ENCODE measurements around the gene PLA2G2A.

Gene PLA2G2A, protein sequence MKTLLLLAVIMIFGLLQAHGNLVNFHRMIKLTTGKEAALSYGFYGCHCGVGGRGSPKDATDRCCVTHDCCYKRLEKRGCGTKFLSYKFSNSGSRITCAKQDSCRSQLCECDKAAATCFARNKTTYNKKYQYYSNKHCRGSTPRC

GRCh38 chr1:19979494-19979977 is at the start of gene PLA2G2A:
Gene PLA2G2A (minus strand): TSS chr1:19979618. CDS start chr1:19978773, 845 bp downstream.
- H3K9ac ChIP-seq = no peak within 1 kb of the TSS
- no peaks in the 10 kb centered on the region for H3K36me3 ChIP-seq (ENCODE audit: insufficient read depth)
- H3K27me3 ChIP-seq (ENCODE audit: insufficient read depth, low read depth) = peaks cover 23% of the 10 kb centered on the region
- no peaks in the 10 kb centered on the region for H3K4me1 ChIP-seq (ENCODE audit: low read depth, poor library complexity, severe bottlenecking)
- TF ChIP-seq CTCF (conservative IDR thresholded peaks at IDR 0.05; ENCODE audit: low read depth, low read length) = no peak
- H3K79me2 ChIP-seq (ENCODE audit: insufficient read depth, low read depth) = no peaks in the 10 kb centered on the region
- no peak within 1 kb of the TSS for H2AFZ ChIP-seq (ENCODE audit: low read depth)
- H3K27ac ChIP-seq = no peak within 1 kb of the TSS
- no peak within 1 kb of the TSS for H3K4me3 ChIP-seq (IDR thresholded peaks at IDR 0.05; ENCODE audit: insufficient read depth, low read depth, low read length)
- no peak within 1 kb of the TSS for H3K4me2 ChIP-seq
- H4K20me1 ChIP-seq (ENCODE audit: insufficient read depth) = no peaks in the 10 kb centered on the region

DNA sequence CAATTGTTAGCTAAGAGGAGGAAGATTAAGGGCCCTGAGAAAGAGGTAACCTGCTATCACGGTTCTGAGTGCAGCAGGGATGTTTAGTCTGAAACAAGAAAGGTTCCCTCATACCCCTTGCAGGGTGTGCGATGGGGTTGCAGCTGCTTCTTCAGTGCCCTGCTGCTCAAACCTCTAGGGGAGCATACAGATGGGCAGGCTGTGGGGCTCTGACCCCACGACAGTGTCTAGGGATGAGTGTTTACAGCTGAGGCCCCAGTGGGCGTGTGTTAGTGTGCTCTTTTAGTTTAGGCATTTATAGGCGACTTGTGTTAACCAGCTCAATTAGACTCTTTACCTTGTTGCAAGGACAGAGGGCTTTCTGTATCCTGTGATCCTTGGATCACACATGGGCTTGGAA is 49.3 kb upstream of the PLA2G2A start:
- Histone ChIP-seq H2AFZ (ENCODE audit: low read depth) (no peak overlapping the region), H3K4me3 (IDR thresholded peaks at IDR 0.05; ENCODE audit: insufficient read depth, low read depth, low read length) (no peak overlapping the region), H3K79me2 (ENCODE audit: insufficient read depth, low read depth) (no peaks in the 10 kb centered on the region), H3K4me1 (ENCODE audit: low read depth, poor library complexity, severe bottlenecking) (no peaks in the 10 kb centered on the region), H3K9ac (no peak overlapping the region), H3K36me3 (ENCODE audit: insufficient read depth) (no peaks in the 10 kb centered on the region), H4K20me1 (ENCODE audit: insufficient read depth) (no peaks in the 10 kb centered on the region), H3K27ac (no peak overlapping the region), H3K4me2 (no peak overlapping the region), H3K27me3 (ENCODE audit: insufficient read depth, low read depth) (peaks cover 13% of the 10 kb centered on the region; the same call in 1 of the 2 replicates)
- no peak for TF ChIP-seq CTCF (conservative IDR thresholded peaks at IDR 0.05; ENCODE audit: low read depth, low read length)

- Histone ChIP-seq H3K27me3 (ENCODE audit: insufficient read depth, low read depth) (peaks cover 12% of the 10 kb centered on the region; the same call in 1 of the 2 replicates), H3K79me2 (ENCODE audit: insufficient read depth, low read depth) (no peaks in the 10 kb centered on the region), H3K27ac (no peak overlapping the region), H3K4me1 (ENCODE audit: low read depth, poor library complexity, severe bottlenecking) (no peaks in the 10 kb centered on the region), H2AFZ (ENCODE audit: low read depth) (no peak overlapping the region), H3K4me2 (no peak overlapping the region), H3K4me3 (IDR thresholded peaks at IDR 0.05; ENCODE audit: insufficient read depth, low read depth, low read length) (no peak overlapping the region), H3K9ac (no peak overlapping the region), H3K36me3 (ENCODE audit: insufficient read depth) (no peaks in the 10 kb centered on the region), H4K20me1 (ENCODE audit: insufficient read depth) (no peaks in the 10 kb centered on the region)
- TF ChIP-seq CTCF (conservative IDR thresholded peaks at IDR 0.05; ENCODE audit: low read depth, low read length) = no peak
Observed at GRCh38 chr1:20028125-20028524, 48.7 kb upstream of the PLA2G2A start.

DNA sequence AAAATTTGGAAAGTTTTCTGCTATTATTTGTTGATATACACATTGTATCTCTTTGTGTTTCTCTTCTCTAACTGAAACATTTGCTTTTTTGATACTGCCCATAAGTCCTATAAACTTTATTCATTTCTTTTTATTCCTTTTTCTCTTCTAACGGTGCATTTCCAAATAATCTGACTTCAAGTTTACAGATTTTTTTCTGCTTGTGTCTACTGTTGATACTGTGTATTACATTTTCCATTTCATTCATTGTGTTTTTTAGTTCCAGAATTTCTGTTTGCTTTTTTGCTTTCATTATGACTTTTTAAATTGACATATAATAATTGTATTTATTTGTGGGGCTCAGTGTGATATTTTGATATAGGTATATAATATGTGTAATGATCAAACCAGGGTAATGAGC is 38.3 kb upstream of the PLA2G2A start:
- H3K4me2 ChIP-seq = no peak overlapping the region
- no peak overlapping the region for H3K4me3 ChIP-seq (IDR thresholded peaks at IDR 0.05; ENCODE audit: insufficient read depth, low read depth, low read length)
- no peak overlapping the region for H2AFZ ChIP-seq (ENCODE audit: low read depth)
- no peak overlapping the region for H3K9ac ChIP-seq
- no peaks in the 10 kb centered on the region; the same call in 1 of the 2 replicates for H3K27me3 ChIP-seq (ENCODE audit: insufficient read depth, low read depth)
- H3K36me3 ChIP-seq (ENCODE audit: insufficient read depth) = no peaks in the 10 kb centered on the region
- no peak overlapping the region for H3K27ac ChIP-seq
- TF ChIP-seq CTCF (conservative IDR thresholded peaks at IDR 0.05; ENCODE audit: low read depth, low read length) = no peak
- H3K4me1 ChIP-seq (ENCODE audit: low read depth, poor library complexity, severe bottlenecking) = no peaks in the 10 kb centered on the region
- H3K79me2 ChIP-seq (ENCODE audit: insufficient read depth, low read depth) = no peaks in the 10 kb centered on the region
- H4K20me1 ChIP-seq (ENCODE audit: insufficient read depth) = no peaks in the 10 kb centered on the region

All from KMS-11 (cell line).